KMS-11 (cell line): ENCODE measurements around the gene MAST4.

Experiments used
- H2AFZ ChIP-seq: fragments of 200-600 bp; sonication (generic); 2 replicates; pipeline ENCODE4 v1.6.1; 2016; ENCODE audit warnings: antibody characterized with exemption, mixed run types, low read depth
- H3K27ac ChIP-seq: fragments of 200-600 bp; sonication (generic); 2 replicates; pipeline ENCODE4 v1.6.1; 2016; ENCODE audit warnings: mild to moderate bottlenecking, mixed run types
- H3K27me3 ChIP-seq: fragments of 200-600 bp; sonication (generic); 2 replicates; pipeline ENCODE4 v1.6.1; 2017; ENCODE audit warnings: mild to moderate bottlenecking, low read depth, mixed run types, moderate library complexity; ENCODE audit not compliant: insufficient read depth
- H3K36me3 ChIP-seq: fragments of 200-600 bp; sonication (generic); 2 replicates; pipeline ENCODE4 v1.6.1; 2017; ENCODE audit warnings: mild to moderate bottlenecking, mixed run types; ENCODE audit not compliant: insufficient read depth
- H3K4me1 ChIP-seq: fragments of 200-600 bp; sonication (generic); 2 replicates; pipeline ENCODE4 v1.6.1; 2016; ENCODE audit warnings: mild to moderate bottlenecking, low read depth, mixed run types; ENCODE audit not compliant: poor library complexity, severe bottlenecking
- H3K4me2 ChIP-seq: fragments of 200-600 bp; sonication (generic); 2 replicates; pipeline ENCODE4 v1.7.0; 2016; ENCODE audit warnings: mild to moderate bottlenecking, mixed run types
- H3K4me3 ChIP-seq: fragments of 200-600 bp; sonication (generic); IDR thresholded peaks from 2 replicates; pipeline ENCODE4 v1.6.1; 2017; ENCODE audit warnings: low read depth, low read length, mixed read lengths; ENCODE audit not compliant: insufficient read depth
- H3K79me2 ChIP-seq: fragments of 200-600 bp; sonication (generic); 2 replicates; pipeline ENCODE4 v1.6.1; 2016; ENCODE audit warnings: low read depth, mixed run types; ENCODE audit not compliant: insufficient read depth
- H3K9ac ChIP-seq: fragments of 200-600 bp; sonication (generic); 2 replicates; pipeline ENCODE4 v1.6.1; 2016; ENCODE audit warnings: mild to moderate bottlenecking, mixed run types
- H4K20me1 ChIP-seq: fragments of 200-600 bp; sonication (generic); 2 replicates; pipeline ENCODE4 v1.6.1; 2016; ENCODE audit warnings: mild to moderate bottlenecking, mixed run types; ENCODE audit not compliant: insufficient read depth
- CTCF ChIP-seq: fragments of 200-600 bp; sonication (generic); conservative IDR thresholded peaks from 2 replicates; pipeline ENCODE4 v1.6.1; 2017; ENCODE audit warnings: low read depth, mild to moderate bottlenecking, antibody characterized with exemption, low read length, moderate library complexity, mixed read lengths

The MAST4 gene

GRCh38 chr5:66661149-66661548 lies 65.0 kb downstream of the MAST4 start:
- H3K4me1 ChIP-seq = no peaks in the 10 kb centered on the region
- no peaks in the 10 kb centered on the region for H3K79me2 ChIP-seq
- H3K4me3 ChIP-seq = no peak overlapping the region
- no peak overlapping the region for H3K4me2 ChIP-seq
- H3K9ac ChIP-seq = no peak overlapping the region
- no peaks in the 10 kb centered on the region for H4K20me1 ChIP-seq
- TF ChIP-seq CTCF = no peak
- no peaks in the 10 kb centered on the region for H3K27me3 ChIP-seq
- no peak overlapping the region for H2AFZ ChIP-seq
- no peaks in the 10 kb centered on the region for H3K36me3 ChIP-seq
- H3K27ac ChIP-seq = no peak overlapping the region

GRCh38 chr5:66666778-66667177 lies 70.6 kb downstream of the MAST4 start:
- no peak for TF ChIP-seq CTCF
- H3K27ac ChIP-seq = no peak overlapping the region
- no peak overlapping the region for H3K9ac ChIP-seq
- H2AFZ ChIP-seq = no peak overlapping the region
- no peaks in the 10 kb centered on the region for H4K20me1 ChIP-seq
- no peak overlapping the region for H3K4me2 ChIP-seq
- H3K79me2 ChIP-seq = no peaks in the 10 kb centered on the region
- no peaks in the 10 kb centered on the region for H3K36me3 ChIP-seq
- H3K4me1 ChIP-seq = no peaks in the 10 kb centered on the region
- no peak overlapping the region for H3K4me3 ChIP-seq
- no peaks in the 10 kb centered on the region for H3K27me3 ChIP-seq

GRCh38 chr5:66669086-66669861 lies 73.1 kb downstream of the MAST4 start:
- TF ChIP-seq CTCF = no peak
- Histone ChIP-seq H2AFZ (no peak overlapping the region), H3K4me2 (no peak overlapping the region), H4K20me1 (no peaks in the 10 kb centered on the region), H3K79me2 (no peaks in the 10 kb centered on the region), H3K27ac (no peak overlapping the region), H3K36me3 (no peaks in the 10 kb centered on the region), H3K4me3 (no peak overlapping the region), H3K27me3 (no peaks in the 10 kb centered on the region), H3K4me1 (no peaks in the 10 kb centered on the region), H3K9ac (no peak overlapping the region)

- no peak for TF ChIP-seq CTCF
- Histone ChIP-seq H3K27me3 (no peaks in the 10 kb centered on the region), H3K4me2 (no peak overlapping the region), H3K9ac (no peak overlapping the region), H3K36me3 (no peaks in the 10 kb centered on the region), H3K79me2 (no peaks in the 10 kb centered on the region), H3K4me3 (no peak overlapping the region), H4K20me1 (no peaks in the 10 kb centered on the region), H3K4me1 (no peaks in the 10 kb centered on the region), H2AFZ (no peak overlapping the region), H3K27ac (no peak overlapping the region)
Observed at GRCh38 chr5:66669862-66670195, 73.6 kb downstream of the MAST4 start.
